GM21576 (cell line): ENCODE measurements around the gene PKNOX2.

Source experiments
- ATAC-seq: cut with Tn5 transposase; IDR thresholded peaks from one replicate; pipeline ENCODE4 v1.9.1; 2021; ENCODE audit warnings: mild to moderate bottlenecking, moderate library complexity; ENCODE audit not compliant: unreplicated experiment

Gene PKNOX2

GRCh38 chr11:125463590-125464269 lies 299.2 kb downstream of the PKNOX2 start:
- no peak for ATAC-seq

- ATAC-seq = no peak
Observed at GRCh38 chr11:125464270-125464662, 299.7 kb downstream of the PKNOX2 start.

GRCh38 chr11:125464666-125465065 lies 300.1 kb downstream of the PKNOX2 start:
- ATAC-seq = no peak

- no peak for ATAC-seq
Observed at GRCh38 chr11:125465255-125465654, 300.7 kb downstream of the PKNOX2 start.

- no peak for ATAC-seq
Observed at GRCh38 chr11:125465701-125466100, 301.1 kb downstream of the PKNOX2 start.

- no peak for ATAC-seq
Observed at GRCh38 chr11:125468025-125468424, 303.5 kb downstream of the PKNOX2 start.

GRCh38 chr11:125468852-125469251 lies 304.3 kb downstream of the PKNOX2 start:
- no peak for ATAC-seq

- ATAC-seq = no peak
Observed at GRCh38 chr11:125470355-125470754, 305.8 kb downstream of the PKNOX2 start.

GRCh38 chr11:125476721-125477120 lies 312.2 kb downstream of the PKNOX2 start:
- no peak for ATAC-seq

- ATAC-seq = no peak
Observed at GRCh38 chr11:125479137-125479536, 314.6 kb downstream of the PKNOX2 start.

- no peak for ATAC-seq
Observed at GRCh38 chr11:125481531-125481930, 317.0 kb downstream of the PKNOX2 start.
